ENCODE measurements around the gene RNF212.

Gene RNF212

DNA sequence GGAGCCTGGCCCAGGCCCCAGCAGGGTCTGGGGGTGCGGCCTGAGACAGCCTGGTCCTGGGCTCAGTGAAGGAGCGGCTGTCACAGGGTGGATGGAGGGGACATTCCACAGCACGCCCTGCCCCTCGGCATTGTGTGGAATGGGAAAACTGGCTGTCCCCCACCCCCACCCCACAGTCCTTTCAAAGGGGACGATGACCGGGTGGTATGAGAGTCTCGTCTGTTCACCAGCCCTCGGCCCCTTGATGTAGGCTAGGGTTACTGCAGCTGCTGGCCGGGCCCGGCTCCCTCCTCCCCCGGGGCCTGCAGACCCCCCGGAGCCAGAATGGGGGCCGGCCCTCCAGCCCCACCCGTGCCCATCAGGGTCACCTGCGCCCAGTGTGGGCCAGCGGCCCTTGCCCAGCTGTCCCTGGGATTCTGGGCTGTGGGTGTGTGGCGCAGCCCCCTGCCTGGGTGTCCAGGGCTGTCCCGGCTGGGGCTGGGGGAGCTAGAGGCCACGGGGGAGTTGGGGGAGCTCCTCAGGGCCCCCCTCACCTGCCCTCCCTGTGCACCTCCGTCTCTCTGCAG lies 90.2 kb downstream of the RNF212 start:
- no peak for TF ChIP-seq CTCF (IDR thresholded peaks at IDR 0.05; ENCODE audit: insufficient read depth, missing control alignments)
- DNase-seq (ENCODE audit: insufficient read length, low spot score) (no peak), FAIRE-seq (no peak)

DNA sequence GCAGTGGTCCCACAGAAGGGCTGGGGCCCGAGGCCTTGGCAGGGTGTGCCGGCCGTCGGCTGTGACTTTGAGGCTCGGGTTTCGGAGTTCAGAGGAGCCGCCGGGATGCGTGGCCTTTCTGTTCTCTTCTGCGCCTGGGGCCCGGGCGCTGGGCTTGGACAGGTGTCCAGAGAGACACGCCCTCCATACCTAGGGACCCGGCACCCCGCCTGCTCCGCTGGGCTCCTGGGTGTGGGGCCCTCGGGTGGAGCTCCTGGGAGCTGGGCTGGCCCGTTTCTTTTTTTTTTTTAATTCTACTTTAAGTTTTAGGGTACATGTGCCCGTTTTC lies 90.7 kb downstream of the RNF212 start:
- no peak for TF ChIP-seq CTCF (IDR thresholded peaks at IDR 0.05; ENCODE audit: insufficient read depth, missing control alignments)
- DNase-seq (ENCODE audit: insufficient read length, low spot score) = no peak
- no peak for FAIRE-seq

DNA sequence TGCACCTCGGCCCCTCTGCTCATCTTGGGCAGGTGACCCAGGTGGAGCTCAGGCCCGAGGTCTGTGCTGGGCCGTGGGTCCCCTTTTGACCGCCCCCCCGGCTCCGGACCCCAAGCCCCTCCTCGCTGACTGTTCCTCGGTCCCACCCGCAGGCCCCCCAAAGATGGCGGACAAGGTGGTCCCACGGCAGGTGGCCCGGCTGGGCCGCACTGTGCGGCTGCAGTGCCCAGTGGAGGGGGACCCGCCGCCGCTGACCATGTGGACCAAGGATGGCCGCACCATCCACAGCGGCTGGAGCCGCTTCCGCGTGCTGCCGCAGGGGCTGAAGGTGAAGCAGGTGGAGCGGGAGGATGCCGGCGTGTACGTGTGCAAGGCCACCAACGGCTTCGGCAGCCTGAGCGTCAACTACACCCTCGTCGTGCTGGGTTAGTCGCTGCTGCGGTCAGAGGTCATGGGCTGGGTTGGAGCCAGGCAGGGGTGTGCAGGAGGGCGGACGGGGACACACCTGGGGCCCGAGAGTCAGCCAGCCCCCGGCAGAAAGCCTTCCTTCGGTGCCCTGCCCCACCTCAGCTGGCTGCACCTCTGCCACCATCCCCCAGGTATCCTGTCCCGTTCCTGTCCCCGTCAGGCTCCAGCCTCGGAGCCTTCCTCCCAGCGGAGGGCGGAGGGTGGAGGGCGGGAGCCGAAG lies 91.2 kb downstream of the RNF212 start:
- no peak for DNase-seq (ENCODE audit: insufficient read length, low spot score)
- no peak for FAIRE-seq
- no peak for TF ChIP-seq CTCF (IDR thresholded peaks at IDR 0.05; ENCODE audit: insufficient read depth, missing control alignments)

Data from D721Med (cell line).